Activated naive CD8-positive, alpha-beta T cell treated with anti-CD3 and anti-CD28 coated beads for 36 hours (primary cell): ENCODE results near the gene CEP41. TPM values are rescaled to one million over a fixed set of nuclear protein-coding genes. Genes with fewer than 3 reads are reported as not detected.
A peak's percentile ranks its signal among the peaks of the same experiment; 100 is the strongest.

Source experiments
- DNase-seq: peaks from one replicate; pipeline ENCODE4 v3.0.0; 2021
- H3K27ac Mint-ChIP-seq: one replicate; pipeline ENCODE4 v1.8.0; 2022; ENCODE audit warnings: mild to moderate bottlenecking, moderate library complexity, mixed read lengths
- H3K27me3 Mint-ChIP-seq: one replicate; pipeline ENCODE4 v1.8.0; 2022; ENCODE audit warnings: mild to moderate bottlenecking, mixed read lengths
- H3K36me3 Mint-ChIP-seq: one replicate; pipeline ENCODE4 v1.8.0; 2021; ENCODE audit warnings: mild to moderate bottlenecking, mixed read lengths
- H3K4me1 Mint-ChIP-seq: one replicate; pipeline ENCODE4 v1.8.0; 2021; ENCODE audit warnings: mixed read lengths
- H3K4me3 Mint-ChIP-seq: one replicate; pipeline ENCODE4 v1.8.0; 2022; ENCODE audit warnings: mild to moderate bottlenecking, moderate library complexity, mixed read lengths
- H3K9me3 Mint-ChIP-seq: one replicate; pipeline ENCODE4 v1.8.0; 2022; ENCODE audit warnings: mixed read lengths
- total RNA-seq, 2 experiments: library from RNA; stranded (reverse); gene quantifications; one replicate each; pipeline ENCODE4 v1.2.3, GENCODE V29; 2021

Gene CEP41
- total RNA-seq, 2 experiments from 2014 or later, result 22.3 to 26.5 TPM

GRCh38 chr7:130415006-130415405, 25.8 kb downstream of the CEP41 start:
- H3K27me3 Mint-ChIP-seq, result no peaks in the 10 kb centered on the region
- peaks cover 22% of the 10 kb centered on the region for H3K36me3 Mint-ChIP-seq
- H3K27ac Mint-ChIP-seq, result peak overlapping the region; percentile 47
- no peaks in the 10 kb centered on the region for H3K9me3 Mint-ChIP-seq
- H3K4me3 Mint-ChIP-seq, result peak overlapping the region; percentile 14
- DNase-seq, result no peak
- peaks cover 87% of the 10 kb centered on the region for H3K4me1 Mint-ChIP-seq

- H3K9me3 Mint-ChIP-seq, result no peaks in the 10 kb centered on the region
- no peak overlapping the region for H3K27ac Mint-ChIP-seq
- peaks cover 79% of the 10 kb centered on the region for H3K4me1 Mint-ChIP-seq
- DNase-seq, result no peak
- H3K27me3 Mint-ChIP-seq, result no peaks in the 10 kb centered on the region
- no peak overlapping the region for H3K4me3 Mint-ChIP-seq
- peaks cover 22% of the 10 kb centered on the region for H3K36me3 Mint-ChIP-seq
These were observed 27.6 kb downstream of the CEP41 start for GRCh38 chr7:130413201-130413600.

DNA sequence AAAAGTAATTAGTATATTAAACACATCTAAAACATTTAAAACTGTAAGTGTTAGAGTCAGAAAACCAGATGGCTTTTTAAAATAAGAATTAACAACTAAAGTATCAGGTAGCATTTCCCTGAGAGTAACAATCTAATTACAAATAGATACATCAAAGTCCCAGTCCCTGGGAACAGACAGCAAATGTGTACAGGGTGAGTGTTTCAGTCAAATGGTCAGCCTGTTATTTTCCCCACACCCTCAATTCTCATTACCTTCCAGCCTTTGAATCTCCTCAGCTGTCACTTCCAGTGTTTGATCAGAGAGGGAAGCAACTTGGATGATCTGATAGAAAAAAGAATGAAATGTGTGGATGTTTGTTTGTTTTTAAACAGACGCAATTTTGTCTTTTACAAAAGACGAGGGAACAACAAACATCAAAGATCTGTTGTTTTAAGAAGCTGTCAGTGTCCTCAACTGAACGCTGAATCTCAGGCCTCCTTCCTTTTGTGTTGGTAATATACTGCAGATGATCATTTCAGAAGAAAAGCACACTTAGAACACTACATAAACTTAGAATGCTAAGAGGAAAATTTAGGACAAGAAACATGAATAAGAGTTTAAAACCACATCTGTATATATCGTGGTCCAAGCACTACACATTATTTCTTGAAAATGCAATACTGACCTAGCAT, 29.8 kb downstream of the CEP41 start:
- H3K4me3 Mint-ChIP-seq, result no peak overlapping the region
- no peaks in the 10 kb centered on the region for H3K9me3 Mint-ChIP-seq
- no peaks in the 10 kb centered on the region for H3K27me3 Mint-ChIP-seq
- no peak for DNase-seq
- H3K36me3 Mint-ChIP-seq, result peaks cover 20% of the 10 kb centered on the region
- peak overlapping the region; percentile 44 for H3K27ac Mint-ChIP-seq
- peaks cover 63% of the 10 kb centered on the region for H3K4me1 Mint-ChIP-seq

DNA sequence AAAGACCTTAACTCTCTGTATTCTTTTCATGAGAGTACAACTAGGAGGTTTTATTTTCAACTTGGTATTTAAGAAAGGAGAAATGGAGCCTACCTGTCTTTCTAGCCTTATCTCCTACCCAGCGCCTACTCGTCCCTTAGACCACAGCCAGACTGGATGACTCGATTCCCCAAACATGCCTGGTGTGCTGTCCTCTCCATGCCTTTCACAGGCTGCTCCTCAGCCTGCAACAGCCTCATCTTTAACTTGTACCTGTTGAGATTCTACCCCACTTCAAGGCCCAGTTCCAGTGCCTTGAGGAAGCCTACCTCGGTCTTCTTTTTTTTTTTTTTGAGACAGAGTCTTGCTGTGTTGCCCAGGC, 31.1 kb downstream of the CEP41 start:
- H3K27ac Mint-ChIP-seq, result peak overlapping the region; percentile 66
- no peaks in the 10 kb centered on the region for H3K9me3 Mint-ChIP-seq
- peaks cover 20% of the 10 kb centered on the region for H3K36me3 Mint-ChIP-seq
- no peaks in the 10 kb centered on the region for H3K27me3 Mint-ChIP-seq
- no peak overlapping the region for H3K4me3 Mint-ChIP-seq
- no peak for DNase-seq
- H3K4me1 Mint-ChIP-seq, result peaks cover 53% of the 10 kb centered on the region

GRCh38 chr7:130409067-130409711, 31.6 kb downstream of the CEP41 start:
- Mint-ChIP-seq H3K9me3 (no peaks in the 10 kb centered on the region), H3K27ac (no peak overlapping the region), H3K36me3 (peaks cover 20% of the 10 kb centered on the region), H3K4me1 (peaks cover 48% of the 10 kb centered on the region), H3K4me3 (no peak overlapping the region), H3K27me3 (no peaks in the 10 kb centered on the region)
- DNase-seq, result no peak

- no peaks in the 10 kb centered on the region for H3K9me3 Mint-ChIP-seq
- no peaks in the 10 kb centered on the region for H3K27me3 Mint-ChIP-seq
- no peak overlapping the region for H3K27ac Mint-ChIP-seq
- no peak overlapping the region for H3K4me3 Mint-ChIP-seq
- peaks cover 34% of the 10 kb centered on the region for H3K36me3 Mint-ChIP-seq
- no peak for DNase-seq
- H3K4me1 Mint-ChIP-seq, result peaks cover 18% of the 10 kb centered on the region
These were observed 35.8 kb downstream of the CEP41 start for GRCh38 chr7:130405003-130405402.

DNA sequence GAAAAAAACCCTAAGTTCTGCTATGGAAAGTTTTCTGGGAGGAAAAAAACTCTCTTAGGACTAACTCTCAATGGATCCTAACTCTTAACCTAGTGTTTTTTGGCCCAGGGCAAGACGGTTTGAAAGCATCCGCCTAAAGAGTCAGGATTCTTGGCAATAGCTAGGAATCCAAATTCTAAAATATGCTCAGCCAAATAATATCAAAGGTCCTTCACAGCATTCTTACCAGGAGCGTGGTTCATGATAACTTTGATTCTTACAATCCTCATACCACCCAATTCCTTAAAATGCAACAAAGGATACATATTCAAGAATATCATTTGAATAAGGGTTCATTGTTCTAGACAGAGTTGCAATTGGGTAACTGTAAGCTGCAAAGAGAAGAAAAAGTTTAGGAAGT, 39.2 kb downstream of the CEP41 start:
- H3K9me3 Mint-ChIP-seq, result no peaks in the 10 kb centered on the region
- no peak overlapping the region for H3K27ac Mint-ChIP-seq
- H3K4me3 Mint-ChIP-seq, result no peak overlapping the region
- H3K4me1 Mint-ChIP-seq, result peaks cover 9% of the 10 kb centered on the region
- peaks cover 46% of the 10 kb centered on the region for H3K36me3 Mint-ChIP-seq
- H3K27me3 Mint-ChIP-seq, result no peaks in the 10 kb centered on the region
- DNase-seq, result no peak

GRCh38 chr7:130401101-130401500, 39.7 kb downstream of the CEP41 start:
- Mint-ChIP-seq H3K4me1 (peaks cover 12% of the 10 kb centered on the region), H3K36me3 (peaks cover 46% of the 10 kb centered on the region), H3K9me3 (no peaks in the 10 kb centered on the region), H3K27me3 (no peaks in the 10 kb centered on the region), H3K27ac (no peak overlapping the region), H3K4me3 (no peak overlapping the region)
- no peak for DNase-seq

DNA sequence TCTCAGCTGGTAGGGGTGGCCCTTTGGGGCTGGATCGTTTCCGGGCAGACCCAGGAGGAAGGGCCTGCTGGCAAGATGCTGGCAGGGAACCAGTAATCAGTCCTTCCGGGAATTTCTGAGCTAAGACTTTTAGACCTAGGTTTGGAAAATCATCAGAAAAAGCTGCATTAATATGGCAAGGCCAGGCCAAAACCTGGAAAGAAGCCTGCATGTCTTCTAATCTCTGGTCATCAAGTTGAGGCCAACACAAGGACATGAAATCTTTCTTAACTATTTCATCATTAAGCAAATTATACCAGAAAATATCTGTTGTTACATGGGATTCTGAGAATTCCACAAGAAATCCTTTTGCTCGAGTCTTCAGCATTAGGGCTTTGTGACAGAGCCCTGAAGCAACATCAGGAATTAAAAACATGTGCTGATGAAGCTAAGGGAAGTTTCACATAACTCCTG, 40.7 kb downstream of the CEP41 start:
- H3K27ac Mint-ChIP-seq, result no peak overlapping the region
- DNase-seq, result no peak
- H3K27me3 Mint-ChIP-seq, result no peaks in the 10 kb centered on the region
- H3K4me3 Mint-ChIP-seq, result no peak overlapping the region
- peaks cover 17% of the 10 kb centered on the region for H3K4me1 Mint-ChIP-seq
- H3K36me3 Mint-ChIP-seq, result peaks cover 44% of the 10 kb centered on the region
- H3K9me3 Mint-ChIP-seq, result no peaks in the 10 kb centered on the region

DNA sequence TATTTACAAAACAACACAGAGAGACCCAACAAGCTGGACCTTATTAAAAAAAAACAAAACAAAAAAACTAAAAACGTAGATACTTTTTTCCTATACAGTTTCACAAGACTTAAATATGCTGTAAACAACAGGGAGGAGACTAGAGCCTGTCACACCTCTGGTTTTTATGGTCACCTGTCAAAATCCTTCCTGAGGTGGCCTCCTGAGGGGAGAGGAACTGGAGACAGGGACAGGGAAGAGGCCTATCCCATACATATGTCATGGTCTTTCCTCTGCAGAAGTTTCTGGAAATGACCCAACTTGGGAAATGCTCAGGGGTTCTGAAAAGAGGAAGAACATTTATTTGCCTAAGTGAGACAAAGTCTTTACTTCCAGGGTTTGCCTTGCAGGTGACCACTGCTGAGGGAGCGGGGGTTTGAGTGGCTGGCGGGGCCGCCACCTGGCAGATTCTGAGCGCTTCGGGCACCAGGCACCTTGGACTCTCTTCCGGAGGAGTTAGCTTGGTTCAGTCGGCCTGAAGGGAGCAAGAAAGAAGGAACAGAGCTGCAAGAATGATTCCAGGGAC, 42.2 kb downstream of the CEP41 start:
- no peaks in the 10 kb centered on the region for H3K27me3 Mint-ChIP-seq
- H3K27ac Mint-ChIP-seq, result no peak overlapping the region
- H3K36me3 Mint-ChIP-seq, result peaks cover 43% of the 10 kb centered on the region
- H3K4me1 Mint-ChIP-seq, result peaks cover 31% of the 10 kb centered on the region
- no peak overlapping the region for H3K4me3 Mint-ChIP-seq
- DNase-seq, result no peak
- no peaks in the 10 kb centered on the region for H3K9me3 Mint-ChIP-seq

DNA sequence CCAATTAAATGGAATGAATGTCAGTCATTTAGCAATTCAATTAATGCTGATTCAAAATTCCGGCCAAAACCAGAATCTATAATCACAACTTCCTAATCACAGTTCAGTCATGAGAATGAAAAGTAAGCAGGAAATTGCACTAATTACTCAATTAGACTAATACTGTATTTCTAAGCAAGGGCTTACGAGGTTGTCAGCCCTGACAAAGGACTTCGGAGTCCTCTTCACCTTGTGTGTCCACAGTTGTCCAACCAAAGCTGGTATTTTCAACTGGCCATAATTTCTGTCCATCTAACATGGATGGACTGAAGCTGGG, 43.1 kb downstream of the CEP41 start:
- no peak overlapping the region for H3K27ac Mint-ChIP-seq
- peaks cover 37% of the 10 kb centered on the region for H3K36me3 Mint-ChIP-seq
- H3K4me3 Mint-ChIP-seq, result no peak overlapping the region
- no peak for DNase-seq
- peaks cover 37% of the 10 kb centered on the region for H3K4me1 Mint-ChIP-seq
- no peaks in the 10 kb centered on the region for H3K9me3 Mint-ChIP-seq
- no peaks in the 10 kb centered on the region for H3K27me3 Mint-ChIP-seq

GRCh38 chr7:130397051-130397757, 43.6 kb downstream of the CEP41 start:
- Mint-ChIP-seq H3K27me3 (no peaks in the 10 kb centered on the region), H3K4me3 (no peak overlapping the region), H3K9me3 (no peaks in the 10 kb centered on the region), H3K27ac (no peak overlapping the region), H3K36me3 (peaks cover 32% of the 10 kb centered on the region), H3K4me1 (peaks cover 33% of the 10 kb centered on the region)
- DNase-seq, result no peak

DNA sequence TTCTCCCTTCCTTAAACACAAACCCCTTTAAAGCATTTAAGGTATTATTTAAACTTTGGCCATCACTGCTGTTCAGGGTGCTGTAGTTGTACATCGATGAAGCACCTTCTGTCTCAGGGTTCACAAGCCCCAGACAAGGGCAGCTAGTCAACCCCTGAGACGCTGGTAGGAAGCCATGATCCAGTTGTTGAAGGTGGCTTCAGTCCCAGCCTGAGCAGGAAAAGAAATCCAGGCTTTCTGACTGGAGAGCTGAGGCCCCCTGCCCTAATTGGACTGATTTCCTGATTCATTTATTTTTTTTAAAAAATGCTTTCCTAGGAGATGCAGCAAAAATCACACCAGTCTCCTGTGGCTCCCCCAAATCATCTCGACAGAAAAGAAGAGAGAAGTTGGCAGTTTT, 44.7 kb downstream of the CEP41 start:
- no peaks in the 10 kb centered on the region for H3K27me3 Mint-ChIP-seq
- H3K4me3 Mint-ChIP-seq, result peak overlapping the region; percentile 52
- no peak for DNase-seq
- H3K27ac Mint-ChIP-seq, result peak overlapping the region; percentile 42
- peaks cover 32% of the 10 kb centered on the region for H3K36me3 Mint-ChIP-seq
- no peaks in the 10 kb centered on the region for H3K9me3 Mint-ChIP-seq
- H3K4me1 Mint-ChIP-seq, result peaks cover 33% of the 10 kb centered on the region

GRCh38 chr7:130395421-130395820, 45.4 kb downstream of the CEP41 start:
- peak overlapping the region; percentile 89 for H3K27ac Mint-ChIP-seq
- H3K4me3 Mint-ChIP-seq, result peak overlapping the region; percentile 36
- H3K4me1 Mint-ChIP-seq, result peaks cover 33% of the 10 kb centered on the region
- no peaks in the 10 kb centered on the region for H3K9me3 Mint-ChIP-seq
- peaks cover 25% of the 10 kb centered on the region for H3K36me3 Mint-ChIP-seq
- no peak for DNase-seq
- H3K27me3 Mint-ChIP-seq, result no peaks in the 10 kb centered on the region

GRCh38 chr7:130394421-130395195, 46.2 kb downstream of the CEP41 start:
- Mint-ChIP-seq H3K27me3 (no peaks in the 10 kb centered on the region), H3K4me1 (peaks cover 33% of the 10 kb centered on the region), H3K27ac (peak overlapping the region; percentile 89), H3K9me3 (no peaks in the 10 kb centered on the region), H3K4me3 (peak overlapping the region; percentile 78), H3K36me3 (peaks cover 18% of the 10 kb centered on the region)
- DNase-seq, result peak; percentile 34
